B cell (primary cell): Measurements from ENCODE around the gene ABCB1. TPM values are rescaled to one million over a fixed set of nuclear protein-coding genes. Genes with fewer than 3 reads are reported as not detected.
A peak's percentile ranks its signal among the peaks of the same experiment; 100 is the strongest.
"Not testable (repeated sequence)": the region's sequence is repeated elsewhere in the genome, so short reads cannot be mapped to it uniquely, and the experiment has no call there.

Source experiments
- ATAC-seq: fragments of 200-7000 bp; cut with Tn5 transposase; one replicate; pipeline ENCODE4 v1.10.0; 2021; ENCODE audit warnings: low read depth, mild to moderate bottlenecking, moderate number of reproducible peaks, moderate library complexity
- CTCF ChIA-PET: fragments of 350-600 bp; sonication (Branson Sonifier 250); formaldehyde crosslinking; loops from one replicate; lab custom pipeline; 2021; ENCODE audit warnings: antibody characterized with exemption, inconsistent platforms; lab: Charles Lee
- POLR2A ChIA-PET: fragments of 350-600 bp; sonication (Branson Sonifier 250); formaldehyde crosslinking; loops from one replicate; lab custom pipeline; 2021; ENCODE audit warnings: antibody characterized with exemption; lab: Charles Lee
- DNase-seq: peaks from one replicate; pipeline ENCODE4 v3.0.0; 2013
- H2AFZ ChIP-seq: 2 replicates; pipeline ENCODE4 v1.6.1; 2012; ENCODE audit warnings: mild to moderate bottlenecking, low read depth, low read length; ENCODE audit not compliant: insufficient read depth, poor library complexity, severe bottlenecking
- H3K27ac ChIP-seq, 2 donors: 1 replicate in 1 of 2; 2 replicates in 1 of 2; pipeline ENCODE4 v1.5.1; 2012 to 2013; ENCODE audit warnings: low read length in 2 of 2, mild to moderate bottlenecking in 2 of 2, moderate library complexity in 1 of 2
- H3K27me3 ChIP-seq, 4 experiments: fragments of 200-600 bp in 1 of 4; sonication (generic) in 1 of 4; replicated peaks in 1 of 4; 1 replicate in 2 of 4; 2 replicates in 2 of 4; pipeline versions ENCODE4 v1.6.1 to v1.7.0; 2013 to 2016; ENCODE audit warnings: low read length in 3 of 4, mild to moderate bottlenecking in 2 of 4, mixed read lengths in 1 of 4, moderate library complexity in 1 of 4; ENCODE audit not compliant: insufficient read depth in 4 of 4, control insufficient read depth in 3 of 4; ENCODE audit errors: control extremely low read depth in 1 of 4
- H3K36me3 ChIP-seq, 2 experiments: replicated peaks in 1 of 2; 1 replicate in 1 of 2; 2 replicates in 1 of 2; pipeline versions ENCODE4 v1.6.1 to v1.7.1; 2013; ENCODE audit warnings: low read length in 1 of 2; ENCODE audit not compliant: insufficient read depth in 2 of 2, control insufficient read depth in 1 of 2; ENCODE audit errors: control extremely low read depth in 1 of 2, extremely low read depth in 1 of 2
- H3K4me1 ChIP-seq, 2 donors: fragments of 200-600 bp in 1 of 2; sonication (generic) in 1 of 2; 1 replicate in 1 of 2; 2 replicates in 1 of 2; pipeline versions ENCODE4 v1.5.1 to v1.6.1; 2013 to 2017; ENCODE audit warnings: low read length in 2 of 2; ENCODE audit not compliant: control insufficient read depth in 2 of 2, insufficient read depth in 2 of 2
- H3K4me2 ChIP-seq: replicated peaks from 2 replicates; pipeline ENCODE3; 2012; ENCODE audit warnings: mild to moderate bottlenecking, low read depth, low read length; ENCODE audit not compliant: poor library complexity, severe bottlenecking
- H3K4me3 ChIP-seq, 5 experiments: fragments of 200-600 bp in 1 of 5; sonication (generic) in 1 of 5; 1 replicate in 3 of 5; 2 replicates in 2 of 5; pipeline versions ENCODE4 v1.5.1 to v1.7.0; 2011 to 2016; ENCODE audit warnings: low read length in 4 of 5, mild to moderate bottlenecking in 4 of 5, low read depth in 2 of 5, control low read depth in 1 of 5, moderate library complexity in 1 of 5; ENCODE audit not compliant: insufficient read depth in 1 of 5; ENCODE audit errors: control extremely low read depth in 1 of 5, extremely low read depth in 1 of 5
- H3K79me2 ChIP-seq: fragments of 200-600 bp; sonication (generic); one replicate; pipeline ENCODE4 v1.6.0; 2016; ENCODE audit warnings: low read length; ENCODE audit not compliant: control insufficient read depth, insufficient read depth
- H3K9ac ChIP-seq: fragments of 200-600 bp; sonication (generic); 2 replicates; pipeline ENCODE4 v1.6.1; 2017; ENCODE audit warnings: mild to moderate bottlenecking, low read length, moderate library complexity
- H3K9me3 ChIP-seq, 3 donors: one replicate each; pipeline versions ENCODE4 v1.6.1 to v1.7.1; 2013; ENCODE audit warnings: low read length in 2 of 3; ENCODE audit not compliant: control insufficient read depth in 2 of 3, insufficient read depth in 1 of 3; ENCODE audit errors: control extremely low read depth in 1 of 3
- H4K20me1 ChIP-seq: 2 replicates; pipeline ENCODE4 v1.6.0; 2012; ENCODE audit warnings: mild to moderate bottlenecking, low read length; ENCODE audit not compliant: insufficient read depth, control insufficient read depth, poor library complexity, severe bottlenecking
- H3K27ac Mint-ChIP-seq: one replicate; pipeline ENCODE4 v1.8.0; 2021; ENCODE audit warnings: mixed read lengths
- H3K27me3 Mint-ChIP-seq: one replicate; pipeline ENCODE4 v1.8.0; 2021; ENCODE audit warnings: mixed read lengths
- H3K4me1 Mint-ChIP-seq: one replicate; pipeline ENCODE4 v1.8.0; 2021; ENCODE audit warnings: mixed read lengths
- H3K4me3 Mint-ChIP-seq: one replicate; pipeline ENCODE4 v1.8.0; 2021; ENCODE audit warnings: mixed read lengths
- H3K9me3 Mint-ChIP-seq: one replicate; pipeline ENCODE4 v1.8.0; 2022; ENCODE audit warnings: mixed read lengths; ENCODE audit not compliant: insufficient read depth
- EZH2 ChIP-seq: IDR thresholded peaks from 2 replicates; pipeline ENCODE4 v1.6.1; 2012; ENCODE audit warnings: borderline replicate concordance, low read depth, mild to moderate bottlenecking, moderate library complexity, low read length; ENCODE audit not compliant: insufficient read depth, poor library complexity, severe bottlenecking
- WGBS: methylation state at CpG from one replicate; pipeline ENCODE4 v1.1.5; 2013; ENCODE audit warnings: missing lambda C conversion rate; ENCODE audit not compliant: insufficient coverage; 5-methylcytosine and 5-hydroxymethylcytosine counted together
- intact Hi-C: fragments of 100-400 bp; cut with micrococcal nuclease; formaldehyde crosslinking; loops from one replicate; pipeline ENCODE4 v1.10.0; 2022
- polyA plus RNA-seq: library from polyadenylated mRNA; depleted of rRNA; stranded (reverse); fragments of >200 nt; gene quantifications from 2 replicates; pipeline ENCODE4 v1.2.3, GENCODE V29; 2012
- total RNA-seq, 2 donors: library from RNA; stranded (reverse); fragments of 120-200 nt in 1 of 2; gene quantifications; 1 replicate in 1 of 2; 2 replicates in 1 of 2; pipeline versions ENCODE4 v1.2.3 to v1.2.4, GENCODE V29; 2013 to 2022
- TF ChIP-seq, protein P1 (sequence below): fragments of 200-600 bp; IDR thresholded peaks from one replicate; pipeline ENCODE4 v1.8.0; 2022; ENCODE audit warnings: antibody characterized with exemption, mild to moderate bottlenecking

The ABCB1 gene
- total and polyA plus RNA-seq, 2 donors (not counting 1 experiment from before 2014, with no cell fraction given): 8.5 to 21.7 TPM

DNA sequence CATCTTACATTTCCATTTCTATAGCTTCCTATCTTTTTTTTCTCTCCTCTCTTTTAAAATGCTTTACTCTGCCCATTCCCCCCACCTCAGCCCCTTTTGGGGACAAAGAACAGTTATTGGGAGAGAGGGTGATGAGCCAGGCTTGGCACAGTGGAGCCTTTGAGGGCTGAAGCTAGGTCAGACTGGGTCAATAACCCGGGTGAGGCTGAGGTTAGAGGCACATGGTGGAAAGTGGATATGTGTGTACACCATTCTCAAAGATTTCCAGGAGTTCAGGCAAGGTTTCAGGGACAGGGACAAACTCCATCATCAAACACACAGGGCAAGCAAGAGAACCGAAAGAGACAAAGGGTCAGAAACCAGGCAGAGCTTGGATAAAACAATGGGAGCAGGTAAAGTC, 136.7 kb downstream of the ABCB1 start:
- H3K27me3 ChIP-seq: no peaks in the 10 kb centered on the region
- no peak overlapping the region for H3K27ac ChIP-seq
- Mint-ChIP-seq H3K4me1 (peaks cover 29% of the 10 kb centered on the region), H3K4me3 (no peak overlapping the region), H3K9me3 (no peaks in the 10 kb centered on the region), H3K27ac (peak overlapping the region; percentile 2), H3K27me3 (no peaks in the 10 kb centered on the region)
- no peak overlapping the region for H3K4me3 ChIP-seq
- TF ChIP-seq, protein P1, sequence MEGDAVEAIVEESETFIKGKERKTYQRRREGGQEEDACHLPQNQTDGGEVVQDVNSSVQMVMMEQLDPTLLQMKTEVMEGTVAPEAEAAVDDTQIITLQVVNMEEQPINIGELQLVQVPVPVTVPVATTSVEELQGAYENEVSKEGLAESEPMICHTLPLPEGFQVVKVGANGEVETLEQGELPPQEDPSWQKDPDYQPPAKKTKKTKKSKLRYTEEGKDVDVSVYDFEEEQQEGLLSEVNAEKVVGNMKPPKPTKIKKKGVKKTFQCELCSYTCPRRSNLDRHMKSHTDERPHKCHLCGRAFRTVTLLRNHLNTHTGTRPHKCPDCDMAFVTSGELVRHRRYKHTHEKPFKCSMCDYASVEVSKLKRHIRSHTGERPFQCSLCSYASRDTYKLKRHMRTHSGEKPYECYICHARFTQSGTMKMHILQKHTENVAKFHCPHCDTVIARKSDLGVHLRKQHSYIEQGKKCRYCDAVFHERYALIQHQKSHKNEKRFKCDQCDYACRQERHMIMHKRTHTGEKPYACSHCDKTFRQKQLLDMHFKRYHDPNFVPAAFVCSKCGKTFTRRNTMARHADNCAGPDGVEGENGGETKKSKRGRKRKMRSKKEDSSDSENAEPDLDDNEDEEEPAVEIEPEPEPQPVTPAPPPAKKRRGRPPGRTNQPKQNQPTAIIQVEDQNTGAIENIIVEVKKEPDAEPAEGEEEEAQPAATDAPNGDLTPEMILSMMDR: no peak
- TF ChIP-seq EZH2: no peak
- H4K20me1 ChIP-seq: peaks cover 22% of the 10 kb centered on the region
- peaks cover 0 to 2% of the 10 kb centered on the region in 2 donors for H3K4me1 ChIP-seq
- no peak overlapping the region for H2AFZ ChIP-seq
- POLR2A ChIA-PET: no interaction called here
- H3K9ac ChIP-seq: no peak overlapping the region
- DNase-seq (no peak), ATAC-seq (no peak)
- 100% methylated on average over 1 of the region's 2 CpGs for WGBS
- H3K79me2 ChIP-seq: peaks cover 37% of the 10 kb centered on the region
- H3K9me3 ChIP-seq: no peaks in the 10 kb centered on the region
- no peak overlapping the region for H3K4me2 ChIP-seq
- intact Hi-C loops: no loop called here
- CTCF ChIA-PET: interaction anchor here (0.7 to 1.3 kb wide), 2 partner anchors 99 to 152 kb away, joined by 3 read pairs; no protein-coding TSS in a partner anchor
- peaks cover 3 to 50% of the 10 kb centered on the region in 2 experiments for H3K36me3 ChIP-seq

DNA sequence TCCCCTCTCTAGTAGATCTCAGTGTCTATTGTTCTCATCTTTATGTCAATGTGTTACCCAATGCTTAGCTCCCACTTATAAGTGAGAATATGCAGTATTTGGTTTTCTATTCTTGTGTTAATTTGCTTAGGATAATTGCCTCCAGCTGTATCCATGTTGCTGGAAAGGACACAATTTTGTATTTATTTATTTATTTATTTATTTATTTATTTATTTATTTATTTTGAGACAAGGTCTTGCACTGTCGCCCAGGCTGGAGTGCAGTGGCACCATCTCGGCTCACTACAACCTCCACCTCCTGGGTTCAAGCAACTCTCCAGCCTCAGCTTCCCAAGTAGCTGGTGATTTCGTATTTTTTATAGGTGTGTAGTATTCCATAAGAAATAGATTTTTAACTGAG, 140.2 kb downstream of the ABCB1 start:
- H3K4me1 ChIP-seq, H3K27me3 ChIP-seq, H3K27ac Mint-ChIP-seq, H3K9ac ChIP-seq, H3K27ac ChIP-seq, ATAC-seq, H2AFZ ChIP-seq, POLR2A ChIA-PET, H3K4me3 Mint-ChIP-seq, H3K4me2 ChIP-seq, intact Hi-C loops, H3K9me3 Mint-ChIP-seq, H3K27me3 Mint-ChIP-seq, DNase-seq, H3K4me1 Mint-ChIP-seq, H3K9me3 ChIP-seq, CTCF ChIA-PET, H3K4me3 ChIP-seq: not testable (repeated sequence)
- WGBS: no CpG with 5 or more reads among the region's 3 CpGs
- H3K79me2 ChIP-seq: peaks cover 23% of the 10 kb centered on the region
- H4K20me1 ChIP-seq: peaks cover 22% of the 10 kb centered on the region
- peaks cover 14 to 75% of the 10 kb centered on the region in 2 experiments for H3K36me3 ChIP-seq
